ENCODE measurements around the gene DCAKD.

DCAKD gene

DNA sequence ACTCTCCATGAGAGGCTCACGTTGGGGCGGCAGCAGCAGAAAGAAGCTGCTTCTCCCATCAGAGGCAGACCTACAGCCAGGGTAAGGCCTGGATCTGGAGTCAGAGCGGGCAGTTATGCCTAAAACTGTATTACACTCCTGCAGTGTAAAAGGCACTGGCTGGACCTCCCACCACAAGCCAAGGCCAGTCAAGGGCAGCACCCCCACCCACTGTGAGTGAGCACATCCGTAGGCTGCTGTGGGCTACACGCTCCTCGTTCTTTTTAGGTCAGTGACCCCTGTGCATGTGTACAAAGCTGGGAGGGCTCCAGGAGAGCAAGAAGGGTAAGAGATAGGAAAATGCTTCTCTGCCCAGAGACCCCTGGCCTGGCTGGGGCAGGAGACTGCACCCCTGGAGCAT is 20.7 kb downstream of the DCAKD start:
- no peak for DNase-seq

GRCh38 chr17:45029758-45030423 is 21.5 kb downstream of the DCAKD start:
- no peak for DNase-seq

GRCh38 chr17:45029096-45029495 is 22.3 kb downstream of the DCAKD start:
- DNase-seq, result no peak

GRCh38 chr17:45022655-45023339 is 28.6 kb downstream of the DCAKD start:
- no peak for DNase-seq

- DNase-seq, result no peak
These were observed 29.2 kb downstream of the DCAKD start for GRCh38 chr17:45022288-45022648.

DNA sequence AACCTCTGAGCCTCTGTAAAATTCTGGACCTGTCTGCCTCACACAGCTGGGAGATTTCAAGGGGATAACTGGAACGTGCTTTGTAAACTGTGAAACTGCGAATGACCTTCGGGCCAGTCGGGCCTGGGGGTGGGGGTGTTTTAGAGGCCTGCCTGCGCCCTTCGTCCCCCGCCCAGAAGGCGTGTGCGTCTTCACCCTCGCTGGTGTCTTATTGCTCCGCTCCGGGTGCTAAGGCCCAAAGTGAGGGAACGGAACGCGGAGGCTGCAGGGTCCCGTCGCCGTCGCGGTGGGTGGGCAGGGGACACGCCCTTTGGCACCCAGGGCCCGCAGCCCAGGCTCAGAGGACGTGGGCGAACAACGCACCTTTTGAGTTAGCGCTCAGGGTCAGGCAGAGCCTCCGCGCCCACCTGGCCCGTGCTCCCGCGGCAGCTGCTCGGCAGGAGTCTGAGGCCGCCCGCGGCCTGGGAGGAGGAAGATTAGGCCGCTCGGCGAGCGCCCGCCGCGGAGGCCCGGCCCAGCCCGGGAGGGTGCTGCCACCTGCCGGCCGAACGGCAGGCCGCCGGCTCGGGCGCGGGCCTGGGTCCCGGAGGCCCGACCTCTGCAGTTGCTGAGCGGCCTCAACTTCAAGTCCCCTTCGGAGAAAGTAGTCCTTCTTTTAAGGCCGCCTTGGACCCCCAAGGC is 29.7 kb downstream of the DCAKD start:
- peak; percentile 64 for DNase-seq

GRCh38 chr17:45020354-45021138 is 30.9 kb downstream of the DCAKD start:
- no peak for DNase-seq

- DNase-seq, result peak; percentile 20
These were observed 32.4 kb downstream of the DCAKD start for GRCh38 chr17:45018848-45019711.

- no peak for DNase-seq
These were observed 33.0 kb downstream of the DCAKD start for GRCh38 chr17:45018514-45018847.

DNA sequence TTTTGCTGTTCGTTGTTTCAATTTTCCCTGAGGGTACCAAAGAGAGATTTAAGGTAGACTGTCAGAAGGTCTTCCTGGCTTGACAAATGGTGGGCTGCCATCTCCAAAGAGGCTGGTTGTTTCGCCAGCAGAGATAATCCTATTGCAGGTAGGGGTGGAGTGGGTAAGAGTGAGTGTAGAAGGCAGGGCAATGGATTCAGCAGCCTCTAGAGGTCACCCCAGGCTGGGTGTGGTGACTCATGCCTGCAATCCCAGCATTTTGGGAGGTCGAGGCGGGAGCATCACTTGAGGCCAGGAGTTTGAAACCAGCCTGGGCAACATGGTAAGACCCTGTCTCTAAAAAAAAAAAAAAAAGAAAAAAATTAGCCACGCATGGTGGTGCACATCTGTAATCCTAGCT is 34.6 kb downstream of the DCAKD start:
- no peak for DNase-seq

DNA sequence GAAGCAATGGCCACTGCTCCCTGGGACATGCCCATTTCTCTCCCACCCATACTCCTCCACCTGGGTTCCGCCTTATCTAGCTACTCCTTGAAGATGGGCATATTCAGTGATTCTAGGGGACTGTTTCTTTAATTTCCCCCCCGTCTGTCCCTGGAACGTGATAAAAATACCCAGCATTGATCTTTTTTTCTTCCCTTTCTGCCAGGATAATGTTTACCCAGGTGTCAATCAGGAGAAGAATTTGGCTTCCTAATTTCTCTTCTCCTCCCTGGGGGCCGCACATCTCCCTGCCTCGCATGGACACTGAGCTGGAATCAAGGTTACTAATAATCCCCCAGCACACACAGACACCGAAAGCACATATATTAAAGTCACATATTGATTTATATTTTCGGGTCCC is 35.2 kb downstream of the DCAKD start:
- DNase-seq, result no peak

DNA sequence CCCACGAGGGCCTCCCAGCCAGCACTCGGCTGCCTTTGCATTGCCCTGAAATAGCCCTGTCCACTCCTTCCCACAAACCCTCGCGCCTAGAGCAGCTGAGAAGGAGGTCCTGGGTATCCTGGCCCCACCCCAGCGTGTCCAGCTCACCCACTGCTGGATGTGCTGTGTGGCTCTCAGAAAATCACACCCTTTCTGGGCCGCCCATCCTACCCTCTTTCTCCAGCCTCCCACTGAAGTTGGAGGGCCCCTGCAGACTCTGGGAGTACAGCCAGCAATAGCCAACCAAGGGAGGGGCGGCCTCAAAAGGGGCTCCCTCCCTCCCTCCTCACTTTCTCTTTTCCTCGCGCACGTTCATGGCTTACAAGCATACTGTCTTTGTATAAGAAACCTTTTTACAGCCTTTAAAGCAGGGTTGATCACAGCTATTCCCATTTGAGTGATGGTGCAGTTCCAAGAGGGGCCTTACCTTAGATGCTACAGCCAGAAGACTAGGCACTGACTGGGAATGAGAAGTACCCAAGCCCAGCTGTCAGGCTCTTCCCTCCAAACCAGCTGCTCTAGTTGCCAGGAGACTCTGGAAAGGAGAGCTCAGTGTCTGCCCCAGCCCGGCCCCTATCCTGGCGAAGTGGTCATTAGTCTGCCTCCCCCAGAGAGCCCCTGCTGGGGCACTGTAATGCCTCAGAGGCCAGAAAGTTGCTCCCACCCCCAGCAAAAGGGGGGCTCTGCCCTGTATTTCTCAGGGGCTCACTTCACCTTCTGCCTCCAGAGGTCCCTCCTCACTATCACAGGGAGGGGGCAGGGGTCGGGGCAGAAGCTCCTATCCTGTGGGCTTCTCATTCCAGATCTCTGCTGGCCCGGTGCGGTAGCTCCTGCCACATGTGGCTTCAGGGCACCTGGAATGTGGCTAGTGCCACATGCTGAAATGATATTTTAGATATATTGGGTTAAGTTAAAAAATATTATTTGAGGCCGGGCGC is 38.1 kb downstream of the DCAKD start:
- no peak for DNase-seq

DNA sequence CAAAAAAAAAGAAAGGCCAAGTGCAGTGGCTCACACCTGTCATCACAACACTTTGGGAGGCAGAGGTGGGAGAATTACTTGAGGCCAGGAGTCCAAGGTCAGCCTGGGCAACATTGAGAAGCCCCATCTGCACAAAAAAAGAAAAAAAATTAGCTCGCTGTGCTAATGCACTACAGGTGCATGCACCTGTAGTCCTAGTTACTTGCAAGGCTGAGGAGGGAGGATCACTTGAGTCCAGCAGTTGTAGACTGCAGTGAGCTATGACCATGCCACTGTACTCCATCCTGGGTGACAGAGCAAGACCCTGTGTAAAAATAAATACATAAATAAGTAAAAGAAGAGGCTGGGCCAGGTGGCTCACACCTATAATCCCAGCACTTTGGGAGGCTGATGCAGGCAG is 39.7 kb downstream of the DCAKD start:
- no peak for DNase-seq

DNA sequence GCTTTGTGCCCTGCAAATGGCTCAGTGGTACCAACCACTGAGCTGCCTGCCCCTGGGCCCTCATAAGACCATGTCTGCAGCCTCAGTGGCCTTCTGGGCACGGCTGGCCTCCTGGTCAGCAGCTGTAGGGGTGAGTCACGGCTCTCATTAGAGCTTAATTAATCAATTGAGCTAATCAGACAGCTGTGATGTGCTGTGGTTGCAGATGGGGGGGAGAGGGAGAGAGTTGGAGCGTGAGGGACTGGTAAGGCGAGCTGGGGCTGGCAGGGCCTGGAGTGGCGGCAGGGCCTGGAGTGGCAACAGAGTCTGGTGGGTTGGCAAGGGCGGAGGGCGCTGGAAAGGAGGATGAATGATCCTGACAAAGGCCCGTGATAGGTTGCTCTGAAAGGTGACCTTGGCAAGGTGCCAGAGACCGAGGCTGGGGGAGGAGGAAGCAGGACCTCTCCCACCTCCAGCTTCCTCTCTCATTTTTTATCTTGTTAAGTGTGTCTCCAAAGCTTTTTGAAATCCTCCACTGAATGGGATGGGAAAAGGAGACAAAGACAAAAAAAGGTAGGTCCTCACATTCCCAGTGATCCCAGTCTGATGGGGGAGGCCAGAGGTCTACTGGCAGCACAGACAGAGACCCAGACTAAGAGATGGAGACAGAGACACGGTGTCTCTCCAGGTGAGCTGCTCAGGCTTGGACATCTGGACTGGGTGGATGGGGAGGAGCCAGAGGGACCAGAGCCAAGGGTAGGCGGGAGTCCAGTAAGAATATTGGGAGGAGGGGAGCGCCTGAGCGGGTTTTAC is 41.6 kb downstream of the DCAKD start:
- DNase-seq, result no peak

DNA sequence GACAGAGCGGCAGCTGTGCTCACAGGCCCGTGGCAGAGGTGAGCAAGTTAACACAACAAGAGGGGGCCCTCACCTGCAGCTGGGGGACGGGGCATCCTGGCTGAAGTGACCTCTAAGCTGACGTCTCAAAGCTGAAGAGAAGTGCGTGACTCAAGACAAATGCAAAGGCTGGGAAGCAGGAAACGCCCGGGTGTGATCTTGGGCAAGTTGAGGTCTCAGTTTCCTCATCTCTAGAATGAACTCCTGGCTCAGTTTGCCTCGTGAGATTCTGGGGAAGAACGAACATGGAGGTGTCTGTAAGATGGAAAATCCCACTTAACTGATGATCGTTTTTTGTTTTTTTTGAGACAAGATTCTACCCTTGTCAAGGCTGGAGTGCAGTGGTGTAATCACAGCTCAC is 43.2 kb downstream of the DCAKD start:
- DNase-seq, result no peak

DNA sequence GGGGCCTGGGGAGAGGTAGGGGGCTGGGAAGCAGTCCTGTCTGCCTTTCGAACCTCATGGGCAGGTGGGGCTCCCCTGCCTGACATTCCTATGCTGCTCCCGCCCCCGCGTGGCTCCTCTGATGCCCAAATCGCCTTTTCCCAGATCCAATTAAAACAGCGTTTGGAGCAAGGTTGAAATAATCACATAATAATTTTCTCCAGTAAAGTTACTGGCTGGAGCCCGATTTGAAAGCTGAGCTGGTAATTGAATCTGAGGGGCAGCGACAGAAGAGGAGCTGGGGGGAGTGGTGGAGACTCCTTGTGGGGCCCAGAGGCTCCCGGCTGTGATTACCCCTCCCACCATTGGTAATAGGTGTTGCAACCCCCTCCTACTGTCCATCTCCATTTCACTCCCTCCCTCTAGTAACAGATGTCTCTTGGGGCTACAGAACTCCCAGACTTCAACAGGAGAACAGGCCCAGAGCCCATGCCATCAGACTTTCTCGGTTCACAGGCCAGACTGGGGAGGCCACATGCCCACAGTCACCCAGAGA is 44.4 kb downstream of the DCAKD start:
- no peak for DNase-seq

DNA sequence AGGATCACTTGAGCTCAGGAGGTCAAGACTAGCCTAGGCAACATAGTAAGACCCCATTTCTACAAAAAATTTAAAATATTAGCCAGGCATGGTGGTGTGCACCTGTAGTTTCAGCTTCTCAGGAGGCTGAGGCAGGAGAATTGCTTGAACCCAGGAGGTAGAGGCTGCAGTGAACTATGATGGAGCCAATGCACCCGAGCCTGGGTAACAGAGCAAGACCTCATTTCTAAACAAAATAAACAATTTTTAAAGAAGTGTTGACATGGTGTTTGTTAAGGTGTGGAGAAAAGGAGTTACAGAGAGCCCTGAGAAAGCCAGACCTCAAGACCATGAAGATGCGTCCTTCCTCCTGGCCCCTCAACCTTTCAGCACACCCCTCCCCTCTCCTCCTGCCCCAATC is 45.7 kb downstream of the DCAKD start:
- no peak for DNase-seq

DNA sequence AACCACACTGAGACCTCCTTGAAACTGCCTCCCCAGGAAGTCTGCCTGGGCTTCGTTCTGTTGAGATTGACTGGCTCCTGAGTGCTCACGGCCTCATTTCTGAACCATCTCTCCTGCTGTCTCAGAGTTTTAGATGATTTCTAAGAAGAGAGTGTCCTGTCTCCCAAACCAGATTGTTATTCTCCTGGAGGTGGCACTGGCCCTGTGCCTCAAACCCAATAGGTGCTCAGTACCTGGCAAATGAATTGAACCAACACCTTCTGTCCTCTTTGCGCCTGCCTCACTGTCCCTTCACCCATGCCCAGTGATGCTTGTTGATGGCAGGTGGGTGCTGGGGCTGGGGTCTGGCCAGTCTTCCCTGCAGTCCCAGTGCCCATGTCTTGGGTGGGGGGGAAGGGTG is 47.0 kb downstream of the DCAKD start:
- no peak for DNase-seq

DNA sequence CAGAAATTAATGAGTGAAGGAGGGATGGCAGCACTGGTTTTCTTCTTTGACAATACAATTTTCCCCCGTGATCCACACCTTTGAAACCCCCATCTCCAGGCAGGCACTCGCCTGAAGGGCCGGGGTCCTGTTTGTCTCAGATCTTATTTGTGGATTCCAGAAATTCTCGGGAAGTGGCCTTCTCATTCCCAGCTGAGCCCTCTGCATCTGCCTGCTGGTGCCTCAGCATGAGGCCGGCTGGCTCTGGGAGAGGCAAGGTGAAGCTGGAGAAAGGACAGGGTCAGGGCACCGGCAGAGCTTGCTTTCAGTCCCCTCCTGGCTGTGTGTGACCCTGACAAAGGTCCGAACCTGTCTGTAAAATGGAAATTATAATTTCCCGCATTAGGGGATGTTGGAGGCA is 47.6 kb downstream of the DCAKD start:
- no peak for DNase-seq

- DNase-seq, result no peak
These were observed 50.1 kb downstream of the DCAKD start for GRCh38 chr17:45001310-45001709.

All from activated CD4-positive, alpha-beta T cell treated with anti-CD3 and anti-CD28 coated beads, Interleukin-2, amount 50 U/mL, for 1 hour (primary cell).